ENCODE data around the gene ANKS1A. TPM values are rescaled to one million over a fixed set of nuclear protein-coding genes. Genes with fewer than 3 reads are reported as not detected.
A peak's percentile ranks its signal among the peaks of the same experiment; 100 is the strongest.

Gene ANKS1A
- polyA plus RNA-seq, 3 donors = 1.7 to 8.0 (median 3.1) TPM

GRCh38 chr6:35087361-35088280, 198.6 kb downstream of the ANKS1A start:
- Mint-ChIP-seq H3K9me3 (peaks cover 0 to 1% (median 0%) of the 10 kb centered on the region in 7 donors), H3K27ac (peak overlapping the region in 2 of 7 donors; percentile 27 to 49), H3K4me1 (no peaks in the 10 kb centered on the region), H3K36me3 (peaks cover 77 to 87% of the 10 kb centered on the region in 2 donors), H3K4me3 (no peak overlapping the region), H3K27me3 (ENCODE audit: low read depth in 3 of 3) (peaks cover 0 to 3% (median 0%) of the 10 kb centered on the region in 3 donors)
- no peak for DNase-seq
- no peaks in the 10 kb centered on the region for H3K79me2 ChIP-seq (ENCODE audit: insufficient read depth, low read length)
- no peak for TF ChIP-seq CTCF (IDR thresholded peaks at IDR 0.05)
- intact Hi-C loops (cut with micrococcal nuclease) = no loop called here
- no peak overlapping the region for H3K4me3 ChIP-seq (replicated peaks in 1 of 3; ENCODE audit: low read depth in 2 of 3, low read length in 3 of 3)
- H3K9ac ChIP-seq (ENCODE audit: insufficient read depth, low read length, poor library complexity, severe bottlenecking) = no peak overlapping the region
- no peaks in the 10 kb centered on the region for H3K27me3 ChIP-seq (ENCODE audit: control insufficient read depth in 2 of 2, insufficient read depth in 2 of 2, low read length in 2 of 2)
- peaks cover 84 to 94% of the 10 kb centered on the region in 2 donors for H3K36me3 ChIP-seq (replicated peaks in 1 of 2; ENCODE audit: control insufficient read depth in 1 of 2, insufficient read depth in 2 of 2, low read length in 2 of 2)
- no peak overlapping the region for H3K4me2 ChIP-seq (replicated peaks; ENCODE audit: extremely low read depth, low read length, poor library complexity, severe bottlenecking)
- no peaks in the 10 kb centered on the region for H3K9me3 ChIP-seq (replicated peaks in 1 of 2; ENCODE audit: control insufficient read depth in 1 of 2, insufficient read depth in 1 of 2, low read length in 2 of 2)
- H2AFZ ChIP-seq (ENCODE audit: insufficient read depth, low read depth, low read length, poor library complexity, severe bottlenecking) = no peak overlapping the region
- no peaks in the 10 kb centered on the region for H4K20me1 ChIP-seq (ENCODE audit: insufficient read depth, low read length)
- WGBS (ENCODE audit: insufficient coverage) = 90% methylated on average over 11 of the region's 22 CpGs
- no peak overlapping the region for H3K27ac ChIP-seq (ENCODE audit: low read depth in 1 of 2, low read length in 2 of 2)
- H3K4me1 ChIP-seq (ENCODE audit: control insufficient read depth in 1 of 2, insufficient read depth in 2 of 2, low read length in 2 of 2) = no peaks in the 10 kb centered on the region

- Mint-ChIP-seq H3K4me3 (no peak overlapping the region), H3K27me3 (ENCODE audit: low read depth in 3 of 3) (peaks cover 0 to 2% (median 0%) of the 10 kb centered on the region in 3 donors), H3K36me3 (peaks cover 69 to 77% of the 10 kb centered on the region in 2 donors), H3K27ac (no peak overlapping the region), H3K4me1 (no peaks in the 10 kb centered on the region), H3K9me3 (peaks cover 0 to 1% (median 0%) of the 10 kb centered on the region in 7 donors)
- H2AFZ ChIP-seq (ENCODE audit: insufficient read depth, low read depth, low read length, poor library complexity, severe bottlenecking) = no peak overlapping the region
- no peak overlapping the region for H3K4me2 ChIP-seq (replicated peaks; ENCODE audit: extremely low read depth, low read length, poor library complexity, severe bottlenecking)
- DNase-seq = no peak
- no peak overlapping the region for H3K9ac ChIP-seq (ENCODE audit: insufficient read depth, low read length, poor library complexity, severe bottlenecking)
- no peak overlapping the region for H3K4me3 ChIP-seq (replicated peaks in 1 of 3; ENCODE audit: low read depth in 2 of 3, low read length in 3 of 3)
- no peaks in the 10 kb centered on the region for H3K27me3 ChIP-seq (ENCODE audit: control insufficient read depth in 2 of 2, insufficient read depth in 2 of 2, low read length in 2 of 2)
- WGBS (ENCODE audit: insufficient coverage) = 84% methylated on average over 20 of the region's 24 CpGs
- no peaks in the 10 kb centered on the region for H3K4me1 ChIP-seq (ENCODE audit: control insufficient read depth in 1 of 2, insufficient read depth in 2 of 2, low read length in 2 of 2)
- no peak overlapping the region for H3K27ac ChIP-seq (ENCODE audit: low read depth in 1 of 2, low read length in 2 of 2)
- no peaks in the 10 kb centered on the region for H3K9me3 ChIP-seq (replicated peaks in 1 of 2; ENCODE audit: control insufficient read depth in 1 of 2, insufficient read depth in 1 of 2, low read length in 2 of 2)
- peaks cover 75 to 84% of the 10 kb centered on the region in 2 donors for H3K36me3 ChIP-seq (replicated peaks in 1 of 2; ENCODE audit: control insufficient read depth in 1 of 2, insufficient read depth in 2 of 2, low read length in 2 of 2)
- intact Hi-C loops (cut with micrococcal nuclease) = no loop called here
- TF ChIP-seq CTCF (IDR thresholded peaks at IDR 0.05) = no peak
- H3K79me2 ChIP-seq (ENCODE audit: insufficient read depth, low read length) = no peaks in the 10 kb centered on the region
- no peaks in the 10 kb centered on the region for H4K20me1 ChIP-seq (ENCODE audit: insufficient read depth, low read length)
Observed at GRCh38 chr6:35088281-35089215, 199.5 kb downstream of the ANKS1A start.

Data from CD14-positive monocyte (primary cell).